ENCODE results near the gene PDE6G. TPM values are rescaled to one million over a fixed set of nuclear protein-coding genes. Genes with fewer than 3 reads are reported as not detected.
"Not testable (repeated sequence)": the region's sequence is repeated elsewhere in the genome, so short reads cannot be mapped to it uniquely, and the experiment has no call there.

The PDE6G gene
- total and polyA plus RNA-seq, 8 donors, result 0.24 to 6.3 (median 4.6) TPM

DNA sequence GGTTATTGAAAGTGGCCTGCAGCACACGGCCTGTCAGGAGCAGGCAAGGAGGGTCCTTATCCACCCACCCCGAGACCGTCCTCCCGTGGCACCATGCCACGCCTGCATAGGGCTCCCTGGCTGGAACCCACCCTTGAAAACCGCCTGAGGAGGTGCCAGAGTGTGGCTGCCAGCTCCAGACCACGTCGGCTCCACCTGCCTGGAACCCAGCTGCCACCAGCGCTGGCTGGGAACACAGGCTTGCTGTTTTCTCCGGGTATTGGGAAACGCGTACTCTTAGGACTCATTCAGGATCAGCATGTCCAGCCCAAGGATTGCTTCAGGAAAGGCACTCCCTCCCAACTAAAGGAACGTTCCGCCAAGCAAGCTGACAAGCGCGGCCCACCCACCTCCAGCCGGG is 20.6 kb upstream of the PDE6G start:
- Histone ChIP-seq H3K4me1 (peaks cover 0 to 9% of the 10 kb centered on the region in 2 donors), H3K36me3 (peaks cover 0 to 48% of the 10 kb centered on the region in 2 donors), H3K27me3 (no peaks in the 10 kb centered on the region), H3K9me3 (no peaks in the 10 kb centered on the region), H3K4me3 (no peak overlapping the region), H3K27ac (no peak overlapping the region)
- ATAC-seq (no peak), DNase-seq (no peak)
- TF ChIP-seq, protein P1, sequence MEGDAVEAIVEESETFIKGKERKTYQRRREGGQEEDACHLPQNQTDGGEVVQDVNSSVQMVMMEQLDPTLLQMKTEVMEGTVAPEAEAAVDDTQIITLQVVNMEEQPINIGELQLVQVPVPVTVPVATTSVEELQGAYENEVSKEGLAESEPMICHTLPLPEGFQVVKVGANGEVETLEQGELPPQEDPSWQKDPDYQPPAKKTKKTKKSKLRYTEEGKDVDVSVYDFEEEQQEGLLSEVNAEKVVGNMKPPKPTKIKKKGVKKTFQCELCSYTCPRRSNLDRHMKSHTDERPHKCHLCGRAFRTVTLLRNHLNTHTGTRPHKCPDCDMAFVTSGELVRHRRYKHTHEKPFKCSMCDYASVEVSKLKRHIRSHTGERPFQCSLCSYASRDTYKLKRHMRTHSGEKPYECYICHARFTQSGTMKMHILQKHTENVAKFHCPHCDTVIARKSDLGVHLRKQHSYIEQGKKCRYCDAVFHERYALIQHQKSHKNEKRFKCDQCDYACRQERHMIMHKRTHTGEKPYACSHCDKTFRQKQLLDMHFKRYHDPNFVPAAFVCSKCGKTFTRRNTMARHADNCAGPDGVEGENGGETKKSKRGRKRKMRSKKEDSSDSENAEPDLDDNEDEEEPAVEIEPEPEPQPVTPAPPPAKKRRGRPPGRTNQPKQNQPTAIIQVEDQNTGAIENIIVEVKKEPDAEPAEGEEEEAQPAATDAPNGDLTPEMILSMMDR (IDR thresholded peaks at IDR 0.05), result no peak
- intact Hi-C loops (cut with DNase I), result no loop called here

- DNase-seq; H3K27ac ChIP-seq; intact Hi-C loops (cut with DNase I); H3K27me3 ChIP-seq; H3K4me1 ChIP-seq; H3K4me3 ChIP-seq; ATAC-seq; H3K9me3 ChIP-seq: not testable (repeated sequence)
- TF ChIP-seq, protein P1 (IDR thresholded peaks at IDR 0.05), result peak; percentile 59 to 62
- peaks cover 0 to 51% of the 10 kb centered on the region in 2 donors for H3K36me3 ChIP-seq
These were observed 19.3 kb upstream of the PDE6G start for GRCh38 chr17:81675515-81676221.

GRCh38 chr17:81673561-81674258 is 17.4 kb upstream of the PDE6G start:
- peaks cover 0 to 10% of the 10 kb centered on the region in 2 donors for H3K4me1 ChIP-seq
- TF ChIP-seq, protein P1 (IDR thresholded peaks at IDR 0.05), result no peak
- H3K4me3 ChIP-seq, result no peak overlapping the region
- H3K36me3 ChIP-seq, result peaks cover 0 to 66% of the 10 kb centered on the region in 2 donors
- H3K27ac ChIP-seq, result no peak overlapping the region
- ATAC-seq (no peak), DNase-seq (no peak)
- no peaks in the 10 kb centered on the region for H3K9me3 ChIP-seq
- H3K27me3 ChIP-seq, result no peaks in the 10 kb centered on the region
- intact Hi-C loops (cut with DNase I), result no loop called here

DNA sequence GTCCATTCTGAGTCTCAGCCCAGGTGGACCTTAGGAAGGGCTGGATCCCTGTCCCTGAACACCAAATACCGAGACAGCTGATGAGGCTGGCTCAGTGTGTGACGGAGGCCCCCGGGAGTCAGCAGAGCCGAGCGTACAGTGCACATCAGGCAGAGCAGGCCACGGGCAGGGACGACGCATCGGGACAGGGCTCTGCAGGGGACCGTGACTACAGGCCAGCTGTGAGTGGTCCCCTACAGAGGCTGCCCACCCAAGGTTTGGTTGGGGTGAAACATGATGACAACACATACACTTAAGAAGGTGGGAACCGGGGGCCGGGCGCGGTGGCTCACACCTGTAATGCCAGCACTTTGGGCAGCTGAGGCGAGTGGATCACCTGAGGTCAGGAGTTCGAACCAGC is 16.6 kb upstream of the PDE6G start:
- intact Hi-C loops (cut with DNase I), result no loop called here
- Histone ChIP-seq H3K27ac (no peak overlapping the region), H3K9me3 (no peaks in the 10 kb centered on the region), H3K4me3 (no peak overlapping the region), H3K27me3 (no peaks in the 10 kb centered on the region), H3K36me3 (peaks cover 0 to 68% of the 10 kb centered on the region in 2 donors), H3K4me1 (peaks cover 3 to 18% of the 10 kb centered on the region in 2 donors)
- TF ChIP-seq, protein P1 (IDR thresholded peaks at IDR 0.05), result no peak
- DNase-seq (no peak), ATAC-seq (no peak)

DNA sequence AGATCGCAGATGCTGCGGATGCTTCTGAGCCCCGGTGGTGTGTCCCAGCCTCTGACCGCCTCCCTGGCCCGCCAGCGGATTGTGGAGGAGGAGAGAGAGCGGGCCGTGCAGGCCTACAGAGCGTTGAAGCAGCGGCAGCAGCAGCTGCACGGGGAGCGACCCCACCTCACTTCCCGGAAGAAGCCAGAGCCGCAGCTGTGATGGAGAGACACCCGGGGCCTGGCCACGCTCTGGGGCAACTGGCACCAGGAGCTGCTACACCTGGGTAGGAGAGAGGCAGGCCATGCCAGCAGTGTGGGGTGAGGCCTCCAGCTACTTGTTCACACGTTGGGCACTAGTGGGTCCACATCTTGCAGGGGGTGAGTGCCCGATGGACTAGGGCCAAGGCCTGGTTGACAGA is 16.2 kb upstream of the PDE6G start:
- intact Hi-C loops (cut with DNase I), result no loop called here
- Histone ChIP-seq H3K9me3 (no peaks in the 10 kb centered on the region), H3K4me3 (no peak overlapping the region), H3K4me1 (peaks cover 7 to 23% of the 10 kb centered on the region in 2 donors), H3K27me3 (no peaks in the 10 kb centered on the region), H3K27ac (no peak overlapping the region), H3K36me3 (peaks cover 0 to 68% of the 10 kb centered on the region in 2 donors)
- TF ChIP-seq, protein P1 (IDR thresholded peaks at IDR 0.05), result no peak
- DNase-seq (no peak), ATAC-seq (no peak)
